Stimulated activated CD8-positive, alpha-beta memory T cell treated with anti-CD3 and anti-CD28 coated beads, Interleukin-12 subunit alpha, Interleukin-12 subunit beta, amount 100 ng/mL, for 1 hour (primary cell): ENCODE data around the gene ELOVL6.
A peak's percentile ranks its signal among the peaks of the same experiment; 100 is the strongest.
"Not testable (repeated sequence)": the region's sequence is repeated elsewhere in the genome, so short reads cannot be mapped to it uniquely, and the experiment has no call there.

Experiments
- DNase-seq: peaks from one replicate; pipeline ENCODE4 v3.0.0-alpha.2; 2020; ENCODE audit warnings: low read depth

ELOVL6 gene

GRCh38 chr4:110073053-110073845 lies 125.2 kb downstream of the ELOVL6 start:
- DNase-seq = no peak

GRCh38 chr4:110071466-110071865 lies 126.9 kb downstream of the ELOVL6 start:
- no peak for DNase-seq

GRCh38 chr4:110068248-110068647 lies 130.2 kb downstream of the ELOVL6 start:
- DNase-seq = no peak

- no peak for DNase-seq
Observed at GRCh38 chr4:110064934-110065333, 133.5 kb downstream of the ELOVL6 start.

- no peak for DNase-seq
Observed at GRCh38 chr4:110064295-110064694, 134.1 kb downstream of the ELOVL6 start.

GRCh38 chr4:110062166-110062565 lies 136.2 kb downstream of the ELOVL6 start:
- no peak for DNase-seq

- DNase-seq = no peak
Observed at GRCh38 chr4:110061076-110061475, 137.3 kb downstream of the ELOVL6 start.

- DNase-seq = no peak
Observed at GRCh38 chr4:110059556-110060191, 138.7 kb downstream of the ELOVL6 start.

- no peak for DNase-seq
Observed at GRCh38 chr4:110058677-110059076, 139.7 kb downstream of the ELOVL6 start.

GRCh38 chr4:110055158-110055768 lies 143.2 kb downstream of the ELOVL6 start:
- no peak for DNase-seq

GRCh38 chr4:110049951-110050925 lies 148.2 kb downstream of the ELOVL6 start:
- DNase-seq = peak; percentile 33

- no peak for DNase-seq
Observed at GRCh38 chr4:110046588-110047049, 151.8 kb downstream of the ELOVL6 start.

- no peak for DNase-seq
Observed at GRCh38 chr4:110042545-110043517, 155.6 kb downstream of the ELOVL6 start.

- no peak for DNase-seq
Observed at GRCh38 chr4:110041735-110042134, 156.7 kb downstream of the ELOVL6 start.

GRCh38 chr4:110039164-110039563 lies 159.3 kb downstream of the ELOVL6 start:
- not testable (repeated sequence) for DNase-seq

- no peak for DNase-seq
Observed at GRCh38 chr4:110034026-110034393, 164.4 kb downstream of the ELOVL6 start.

- no peak for DNase-seq
Observed at GRCh38 chr4:110033355-110034025, 164.9 kb downstream of the ELOVL6 start.

- no peak for DNase-seq
Observed at GRCh38 chr4:110032603-110033002, 165.8 kb downstream of the ELOVL6 start.

GRCh38 chr4:110025718-110026117 lies 172.7 kb downstream of the ELOVL6 start:
- no peak for DNase-seq

GRCh38 chr4:110025056-110025455 lies 173.4 kb downstream of the ELOVL6 start:
- DNase-seq = no peak
